Astrocyte of the spinal cord (primary cell): ENCODE measurements around the gene DPPA3.

Experiments
- DNase-seq: peaks from one replicate; pipeline ENCODE4 v3.0.0; 2011; ENCODE audit warnings: low read depth, low spot score
- H3K4me3 ChIP-seq: 2 replicates; pipeline ENCODE4 v1.5.1; 2011; ENCODE audit warnings: low read depth, mild to moderate bottlenecking, low read length, moderate library complexity
- CTCF ChIP-seq: IDR thresholded peaks from 2 replicates; pipeline ENCODE4 v1.5.1; 2012; ENCODE audit warnings: low read depth, mild to moderate bottlenecking, low read length, inconsistent platforms
- in situ Hi-C: cut with HindIII; loops from 2 replicates; pipeline ENCODE4 v1.10.0; 2017; ENCODE audit warnings: low sequenced_read_pairs

DPPA3 gene

DNA sequence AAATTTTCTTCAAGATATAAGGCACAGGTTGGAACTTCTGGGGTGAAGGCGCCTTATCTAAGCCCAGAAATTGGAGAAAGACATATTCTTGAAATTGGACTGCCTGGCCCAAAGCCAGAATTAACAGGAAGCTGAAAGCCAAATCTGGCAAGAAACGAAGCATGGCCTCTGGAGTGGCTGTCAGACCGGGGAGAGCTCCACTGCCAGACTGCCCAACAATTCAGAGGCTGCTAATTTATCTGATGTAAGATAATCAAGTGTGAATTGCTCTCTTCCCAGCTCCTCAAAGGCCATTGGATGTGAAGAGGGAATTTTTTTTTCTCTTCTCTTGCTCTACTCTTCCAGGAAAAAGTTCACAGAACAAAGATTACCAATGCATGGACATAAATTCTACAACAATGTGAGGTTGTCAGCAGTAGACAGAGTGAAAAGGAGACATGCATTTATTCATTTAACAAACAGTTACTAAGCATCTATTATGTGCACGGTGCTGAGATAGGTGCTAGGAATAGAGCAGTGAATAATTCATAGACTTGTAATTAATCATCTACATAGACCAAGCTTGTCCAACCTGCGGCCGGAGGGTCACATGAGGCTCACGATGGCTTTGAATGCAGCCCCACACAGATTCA, 15.6 kb upstream of the DPPA3 start, which contains the start of gene GDF3:
Gene GDF3 (minus strand): TSS at position 210 of the 632 bp plus-strand sequence. CDS start 47 bp downstream, at position 163.
- H3K4me3 ChIP-seq = no peak within 1 kb of the TSS
- in situ Hi-C loops = no loop called here
- TF ChIP-seq CTCF = no peak
- DNase-seq = peak; percentile 1

DNA sequence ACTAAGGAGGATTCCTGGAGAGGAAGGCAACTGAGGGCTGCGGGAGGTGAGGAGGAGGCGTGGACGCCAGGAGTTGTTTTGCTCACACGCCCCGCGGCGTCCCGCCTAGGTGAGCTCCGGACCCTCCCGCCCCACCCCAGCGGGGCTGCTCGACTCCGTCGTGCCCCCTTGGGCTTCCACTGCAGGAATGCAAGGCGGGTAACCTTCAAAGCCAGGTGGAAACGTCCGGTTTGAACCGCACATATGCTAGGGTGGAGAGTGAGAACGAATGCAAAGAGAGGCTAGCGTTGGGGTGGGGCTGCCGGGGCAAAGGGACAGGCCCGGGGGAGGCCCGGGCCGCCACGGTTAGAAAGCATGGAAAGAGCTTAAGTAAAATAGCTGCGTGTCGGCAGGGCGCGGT, 5.4 kb upstream of the DPPA3 start:
- in situ Hi-C loops = no loop called here
- DNase-seq = no peak
- TF ChIP-seq CTCF = no peak
- H3K4me3 ChIP-seq = no peak overlapping the region

DNA sequence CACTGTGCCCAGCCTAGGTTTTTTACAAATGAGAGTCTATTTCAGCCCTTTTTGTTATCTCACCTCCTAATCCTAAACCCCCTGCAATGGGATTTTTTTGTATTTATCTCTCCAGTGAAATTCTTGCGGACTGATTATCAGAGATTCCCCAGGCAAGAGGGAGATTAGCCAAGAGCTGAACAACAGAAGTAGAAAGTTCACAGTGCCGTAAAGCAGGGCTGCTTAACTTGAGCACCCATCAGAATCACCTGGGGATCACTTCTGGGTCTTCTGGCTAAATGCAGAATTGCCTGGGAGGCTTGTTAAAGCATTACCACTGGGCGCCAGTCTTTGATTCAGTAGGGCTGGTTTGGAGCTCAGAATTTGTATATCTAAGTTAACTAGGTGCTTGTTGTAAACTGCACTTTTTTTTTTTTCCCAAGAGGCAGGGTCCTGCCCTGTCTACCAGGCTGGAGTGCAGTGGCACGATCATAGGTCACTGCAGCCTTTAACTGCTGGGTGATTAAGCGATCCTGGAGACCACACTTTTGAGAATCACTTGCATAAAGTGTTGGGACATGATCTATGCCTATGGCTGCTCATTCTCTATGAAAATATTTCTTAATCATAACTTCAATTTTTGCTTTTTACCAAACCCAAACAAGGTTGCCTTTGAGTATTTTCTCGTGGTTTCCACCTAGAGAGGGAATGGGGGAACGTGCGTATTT, 1.1 kb upstream of the DPPA3 start:
- in situ Hi-C loops = no loop called here
- no peak overlapping the region for H3K4me3 ChIP-seq
- no peak for DNase-seq
- no peak for TF ChIP-seq CTCF

- in situ Hi-C loops = no loop called here
- TF ChIP-seq CTCF = no peak
- DNase-seq = no peak
- H3K4me3 ChIP-seq = no peak overlapping the region
These were observed 1.7 kb downstream of the DPPA3 start for GRCh38 chr12:7712841-7713442.

GRCh38 chr12:7716381-7716780, 5.1 kb downstream of the DPPA3 start:
- DNase-seq = no peak
- no peak overlapping the region for H3K4me3 ChIP-seq
- in situ Hi-C loops = no loop called here
- TF ChIP-seq CTCF = no peak

DNA sequence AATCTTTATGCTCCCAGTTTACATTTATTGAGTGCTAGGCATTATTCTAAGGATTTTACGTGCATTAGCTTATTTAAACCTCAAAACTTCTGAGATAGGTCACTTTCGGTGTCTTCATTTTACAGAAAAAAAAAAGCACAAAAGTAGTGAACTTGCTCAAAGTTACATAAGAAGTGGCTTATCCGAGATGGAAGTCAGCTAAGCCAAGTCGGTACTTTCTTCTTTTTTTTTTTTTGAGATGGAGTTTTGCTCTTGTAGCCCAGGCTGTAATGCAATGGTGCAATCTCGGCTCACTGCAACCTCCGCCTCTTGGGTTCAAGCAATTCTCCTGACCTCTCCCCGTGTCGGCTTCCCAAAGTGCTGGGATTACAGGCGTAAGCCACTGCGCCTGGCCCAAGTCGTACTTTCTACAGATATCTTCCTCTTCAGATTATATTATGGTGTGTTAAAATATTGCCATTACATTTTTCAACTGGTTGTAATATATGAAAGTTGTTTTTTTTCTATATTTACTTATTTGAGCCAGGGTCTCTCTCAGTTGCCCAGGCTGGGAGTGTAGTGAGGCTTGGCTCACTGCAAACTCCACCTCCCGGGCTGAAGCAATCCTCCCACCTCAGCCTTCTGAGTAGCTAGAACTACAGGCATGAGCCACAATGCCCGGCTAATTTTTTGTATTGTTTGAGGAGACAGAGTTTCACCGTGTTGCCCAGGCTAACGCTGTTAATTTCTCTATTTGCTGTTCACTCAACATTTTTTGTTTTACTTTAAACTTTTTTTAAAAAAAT, 8.9 kb downstream of the DPPA3 start:
- no peak for DNase-seq
- H3K4me3 ChIP-seq = no peak overlapping the region
- in situ Hi-C loops = no loop called here
- no peak for TF ChIP-seq CTCF
